ENCODE results near the gene PNKD.

The PNKD gene

GRCh38 chr2:218375212-218375611, 104.9 kb downstream of the PNKD start:
- DNase-seq (ENCODE audit: low read depth), result no peak

- no peak for DNase-seq (ENCODE audit: low read depth)
Measured at GRCh38 chr2:218378053-218378452, 107.7 kb downstream of the PNKD start.

GRCh38 chr2:218381916-218382366, 111.6 kb downstream of the PNKD start, which contains the start of gene SLC11A1:
SLC11A1 (plus strand) TSS chr2:218382273; CDS start chr2:218382369, 96 bp downstream.
- DNase-seq (ENCODE audit: low read depth), result no peak

- DNase-seq (ENCODE audit: low read depth), result no peak
Measured at GRCh38 chr2:218382785-218383184, 112.5 kb downstream of the PNKD start.

- DNase-seq (ENCODE audit: low read depth), result no peak
Measured at GRCh38 chr2:218383892-218384519, 113.7 kb downstream of the PNKD start.

GRCh38 chr2:218384975-218385374, 114.7 kb downstream of the PNKD start:
- DNase-seq (ENCODE audit: low read depth), result no peak

- no peak for DNase-seq (ENCODE audit: low read depth)
Measured at GRCh38 chr2:218386505-218387368, 116.4 kb downstream of the PNKD start.

GRCh38 chr2:218387369-218388194, 117.3 kb downstream of the PNKD start:
- no peak for DNase-seq (ENCODE audit: low read depth)

GRCh38 chr2:218389333-218390150, 119.2 kb downstream of the PNKD start:
- DNase-seq (ENCODE audit: low read depth), result no peak

- no peak for DNase-seq (ENCODE audit: low read depth)
Measured at GRCh38 chr2:218391202-218391601, 120.9 kb downstream of the PNKD start.

- DNase-seq (ENCODE audit: low read depth), result no peak
Measured at GRCh38 chr2:218392459-218392858, 122.1 kb downstream of the PNKD start.

GRCh38 chr2:218392891-218393462, 122.7 kb downstream of the PNKD start:
- no peak for DNase-seq (ENCODE audit: low read depth)

- DNase-seq (ENCODE audit: low read depth), result no peak
Measured at GRCh38 chr2:218393750-218394290, 123.5 kb downstream of the PNKD start.

GRCh38 chr2:218394298-218395089, 124.2 kb downstream of the PNKD start:
- DNase-seq (ENCODE audit: low read depth), result no peak

GRCh38 chr2:218395090-218395444, 124.7 kb downstream of the PNKD start:
- no peak for DNase-seq (ENCODE audit: low read depth)

GRCh38 chr2:218395456-218395825, 125.1 kb downstream of the PNKD start:
- DNase-seq (ENCODE audit: low read depth), result no peak

GRCh38 chr2:218395826-218396687, 125.7 kb downstream of the PNKD start:
- peak; percentile 77 for DNase-seq (ENCODE audit: low read depth)
